HEK293T (cell line): ENCODE measurements around the gene TNFSF8.

Experiments used
- BHLHE40 ChIP-seq: fragments of 450-650 bp; IDR thresholded peaks from 2 replicates; pipeline ENCODE4 v1.6.1; 2016; ENCODE audit warnings: mild to moderate bottlenecking, moderate library complexity, borderline replicate concordance
- CTBP1 ChIP-seq: fragments of 450-650 bp; IDR thresholded peaks from 2 replicates; pipeline ENCODE4 v1.6.1; 2016; ENCODE audit warnings: borderline replicate concordance

- no peak for TF ChIP-seq CTBP1
- no peak for TF ChIP-seq BHLHE40
These were observed 13.9 kb downstream of the TNFSF8 start for GRCh38 chr9:114916481-114916880.
